Limb (tissue), 2 donors: Measurements from ENCODE around the gene CHRNG.
"Not testable (repeated sequence)": the region's sequence is repeated elsewhere in the genome, so short reads cannot be mapped to it uniquely, and the experiment has no call there.

Experiments
- DNase-seq, 2 donors: peaks; one replicate each; pipeline ENCODE4 v3.0.0-alpha.2; 2016; ENCODE audit errors: extremely low spot score in 2 of 2

Gene CHRNG

GRCh38 chr2:232526372-232526941 is 13.0 kb upstream of the CHRNG start:
- no peak for DNase-seq

GRCh38 chr2:232527905-232528470 is 11.5 kb upstream of the CHRNG start:
- DNase-seq, result no peak

GRCh38 chr2:232528746-232529460 is 10.6 kb upstream of the CHRNG start:
- no peak for DNase-seq

- no peak for DNase-seq
Measured at GRCh38 chr2:232529806-232530547, 9.5 kb upstream of the CHRNG start.

- no peak for DNase-seq
Measured at GRCh38 chr2:232530626-232531260, 8.7 kb upstream of the CHRNG start.

- no peak for DNase-seq
Measured at GRCh38 chr2:232532419-232532818, 7.1 kb upstream of the CHRNG start.

GRCh38 chr2:232532821-232533220 is 6.7 kb upstream of the CHRNG start:
- DNase-seq, result not testable (repeated sequence)

- no peak for DNase-seq
Measured at GRCh38 chr2:232533944-232534710, 5.4 kb upstream of the CHRNG start.

- DNase-seq, result no peak
Measured at GRCh38 chr2:232534940-232535651, 4.4 kb upstream of the CHRNG start.

- DNase-seq, result no peak
Measured at GRCh38 chr2:232535761-232536530, 3.5 kb upstream of the CHRNG start.

- DNase-seq, result no peak
Measured at GRCh38 chr2:232537079-232537478, 2.4 kb upstream of the CHRNG start.

- no peak for DNase-seq
Measured at GRCh38 chr2:232537499-232537898, 2.0 kb upstream of the CHRNG start.

- DNase-seq, result no peak
Measured at GRCh38 chr2:232538671-232539070, 821 bp upstream of the CHRNG start.

- no peak for DNase-seq
Measured at GRCh38 chr2:232540441-232541041, 1.0 kb downstream of the CHRNG start.

- no peak for DNase-seq
Measured at GRCh38 chr2:232541195-232541960, 1.9 kb downstream of the CHRNG start.

GRCh38 chr2:232541961-232542714 is 2.6 kb downstream of the CHRNG start:
- no peak for DNase-seq

- DNase-seq, result peak in 1 of 2 donors; percentile 27
Measured at GRCh38 chr2:232542715-232543467, 3.4 kb downstream of the CHRNG start.
